OCI-LY7 (cell line): ENCODE measurements around the gene EFCAB5. TPM values are rescaled to one million over a fixed set of nuclear protein-coding genes. Genes with fewer than 3 reads are reported as not detected.

Experiments used
- BruUV-seq: library from RNA; stranded (reverse); fragments of 400-500 nt; replicated peaks from 2 replicates; lab custom pipeline; 2021; lab: Mats Ljungman, UMichigan
- CTCF ChIA-PET: fragments of 300-600 bp; sonication (Branson Sonifier 250); formaldehyde crosslinking; loops from one replicate; lab custom pipeline; 2022; ENCODE audit warnings: antibody characterized with exemption; ENCODE audit not compliant: unreplicated experiment; lab: Charles Lee
- POLR2A ChIA-PET: fragments of 300-600 bp; sonication (Branson Sonifier 250); formaldehyde crosslinking; loops from one replicate; lab custom pipeline; 2022; ENCODE audit warnings: antibody characterized with exemption; lab: Charles Lee
- DNase-seq: peaks from one replicate; pipeline ENCODE4 v3.0.0-alpha.2; 2015; ENCODE audit warnings: low spot score
- H2AFZ ChIP-seq: fragments of 200-600 bp; sonication (generic), shearing (Covaris generic); 2 replicates; pipeline ENCODE4 v1.6.1; 2014; ENCODE audit warnings: mild to moderate bottlenecking, antibody characterized with exemption, low read length, moderate library complexity
- H3K27ac ChIP-seq: fragments of 200-600 bp; sonication (generic); 2 replicates; pipeline ENCODE4 v1.5.1; 2014; ENCODE audit warnings: mixed run types, low read depth, mild to moderate bottlenecking, moderate library complexity, low read length, inconsistent platforms; ENCODE audit not compliant: poor library complexity, severe bottlenecking
- H3K36me3 ChIP-seq: fragments of 200-600 bp; sonication (generic); 2 replicates; pipeline ENCODE4 v1.6.1; 2014; ENCODE audit warnings: mild to moderate bottlenecking, antibody characterized with exemption, low read length, moderate library complexity, mixed read lengths; ENCODE audit not compliant: insufficient read depth
- H3K4me1 ChIP-seq: fragments of 200-600 bp; sonication (generic); 2 replicates; pipeline ENCODE4 v1.5.1; 2014; ENCODE audit warnings: mild to moderate bottlenecking, low read length; ENCODE audit not compliant: insufficient read depth, poor library complexity, severe bottlenecking
- H3K4me2 ChIP-seq: fragments of 200-600 bp; sonication (generic); 2 replicates; pipeline ENCODE4 v1.6.1; 2014; ENCODE audit warnings: mild to moderate bottlenecking, low read length
- H3K4me3 ChIP-seq: fragments of 200-600 bp; sonication (generic); 2 replicates; pipeline ENCODE4 v1.5.1; 2014; ENCODE audit warnings: mild to moderate bottlenecking, low read depth, low read length; ENCODE audit not compliant: poor library complexity, severe bottlenecking
- H3K79me2 ChIP-seq: fragments of 200-600 bp; sonication (generic); 2 replicates; pipeline ENCODE4 v1.6.1; 2016; ENCODE audit warnings: low read depth, mild to moderate bottlenecking, low read length, moderate library complexity, mixed read lengths; ENCODE audit not compliant: insufficient read depth
- H3K9me2 ChIP-seq: fragments of 200-600 bp; sonication (generic); 2 replicates; pipeline ENCODE4 v1.6.1; 2016; ENCODE audit warnings: mild to moderate bottlenecking, low read length, mixed read lengths; ENCODE audit not compliant: insufficient read depth
- H3K9me3 ChIP-seq: fragments of 200-600 bp; sonication (generic); 2 replicates; pipeline ENCODE4 v1.6.1; 2014; ENCODE audit warnings: mild to moderate bottlenecking, mixed run types, low read length, mixed read lengths
- H4K20me1 ChIP-seq: fragments of 200-600 bp; sonication (generic); 2 replicates; pipeline ENCODE4 v1.6.1; 2014; ENCODE audit warnings: mild to moderate bottlenecking, antibody characterized with exemption, low read length, moderate library complexity, mixed read lengths; ENCODE audit not compliant: insufficient read depth
- EZH2phosphoT487 ChIP-seq: fragments of 200-600 bp; sonication (generic); IDR thresholded peaks from 2 replicates; pipeline ENCODE4 v1.6.1; 2018; ENCODE audit warnings: low read depth, borderline replicate concordance, mild to moderate bottlenecking, mixed run types, antibody characterized with exemption, low read length, moderate library complexity, mixed read lengths
- intact Hi-C: fragments of 100-400 bp; cut with micrococcal nuclease; formaldehyde crosslinking; loops from one replicate; pipeline ENCODE4 v1.10.0; 2022; ENCODE audit not compliant: unreplicated experiment
- total RNA-seq, 2 experiments: library from RNA; depleted of rRNA in 1 of 2; stranded (reverse); fragments of >200 nt in 1 of 2; shearing (Covaris generic) in 1 of 2; gene quantifications; 2 replicates each; pipeline ENCODE4 v1.2.3, GENCODE V29; 2014 to 2022
- TF ChIP-seq, protein P1 (sequence below): fragments of 200-600 bp; sonication (generic); conservative IDR thresholded peaks from 2 replicates; pipeline ENCODE4 v1.5.1; 2014; ENCODE audit warnings: mild to moderate bottlenecking, antibody characterized with exemption, low read length, moderate library complexity, mixed read lengths

Gene EFCAB5
- total RNA-seq, 2 experiments from 2014 or later: 1.9 to 2.2 TPM

DNA sequence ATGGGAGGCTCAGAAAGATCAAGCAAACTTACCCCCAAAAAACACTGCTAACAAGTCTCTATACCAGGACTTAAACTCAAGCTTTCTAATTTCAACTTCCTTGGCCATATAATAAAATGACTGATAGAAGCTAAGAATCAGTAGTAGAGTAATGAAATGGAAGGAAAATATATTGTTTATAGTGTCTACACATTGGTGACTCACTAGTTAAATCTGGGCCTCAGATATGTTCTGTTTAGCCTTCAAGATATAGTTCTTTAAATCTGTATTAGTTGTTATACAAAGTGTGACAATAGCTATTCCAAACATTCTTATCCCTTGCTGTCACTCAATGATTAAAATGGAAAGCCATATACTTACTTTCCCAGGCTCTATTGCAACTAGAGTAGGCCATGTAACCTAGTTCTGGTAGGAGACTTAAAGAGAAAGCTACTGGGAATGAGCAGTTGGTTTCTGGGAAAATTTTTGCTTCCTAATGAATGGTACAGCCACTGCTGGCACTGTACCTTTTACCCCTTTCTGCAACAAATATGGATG, 29.7 kb upstream of the EFCAB5 start:
- Histone ChIP-seq H3K9me3 (peaks cover 11% of the 10 kb centered on the region; the same call in 1 of the 2 replicates), H3K79me2 (peaks cover 87% of the 10 kb centered on the region)
- POLR2A ChIA-PET: interaction anchor here (1.1 to 1.6 kb wide), 2 partner anchors 19 to 20 kb away, joined by 3 to 9 read pairs; no protein-coding TSS in a partner anchor

GRCh38 chr17:29914819-29915537, 26.5 kb upstream of the EFCAB5 start:
- Histone ChIP-seq H3K27ac (no peak overlapping the region), H3K4me3 (no peak overlapping the region), H3K9me2 (no peaks in the 10 kb centered on the region), H3K36me3 (peaks cover 27% of the 10 kb centered on the region), H3K4me1 (peaks cover 6% of the 10 kb centered on the region), H3K4me2 (no peak overlapping the region), H3K79me2 (peaks cover 89% of the 10 kb centered on the region), H3K9me3 (no peaks in the 10 kb centered on the region), H2AFZ (no peak overlapping the region), H4K20me1 (peaks cover 12% of the 10 kb centered on the region; the same call in 1 of the 2 replicates)
- no peak for DNase-seq
- intact Hi-C loops: no loop called here
- TF ChIP-seq, protein P1, sequence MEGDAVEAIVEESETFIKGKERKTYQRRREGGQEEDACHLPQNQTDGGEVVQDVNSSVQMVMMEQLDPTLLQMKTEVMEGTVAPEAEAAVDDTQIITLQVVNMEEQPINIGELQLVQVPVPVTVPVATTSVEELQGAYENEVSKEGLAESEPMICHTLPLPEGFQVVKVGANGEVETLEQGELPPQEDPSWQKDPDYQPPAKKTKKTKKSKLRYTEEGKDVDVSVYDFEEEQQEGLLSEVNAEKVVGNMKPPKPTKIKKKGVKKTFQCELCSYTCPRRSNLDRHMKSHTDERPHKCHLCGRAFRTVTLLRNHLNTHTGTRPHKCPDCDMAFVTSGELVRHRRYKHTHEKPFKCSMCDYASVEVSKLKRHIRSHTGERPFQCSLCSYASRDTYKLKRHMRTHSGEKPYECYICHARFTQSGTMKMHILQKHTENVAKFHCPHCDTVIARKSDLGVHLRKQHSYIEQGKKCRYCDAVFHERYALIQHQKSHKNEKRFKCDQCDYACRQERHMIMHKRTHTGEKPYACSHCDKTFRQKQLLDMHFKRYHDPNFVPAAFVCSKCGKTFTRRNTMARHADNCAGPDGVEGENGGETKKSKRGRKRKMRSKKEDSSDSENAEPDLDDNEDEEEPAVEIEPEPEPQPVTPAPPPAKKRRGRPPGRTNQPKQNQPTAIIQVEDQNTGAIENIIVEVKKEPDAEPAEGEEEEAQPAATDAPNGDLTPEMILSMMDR: no peak
- no peak for TF ChIP-seq EZH2phosphoT487
- BruUV-seq: no TSS peak
- POLR2A ChIA-PET: interaction anchor here (0.7 to 1.4 kb wide), 4 partner anchors 13 to 228 kb away, joined by 3 to 4 read pairs (median 3); partner anchors contain the start of gene SSH2
- CTCF ChIA-PET: no interaction called here

More for the DNA sequence above, 29.7 kb upstream of the EFCAB5 start:
- no TSS peak for BruUV-seq
- no peak for TF ChIP-seq EZH2phosphoT487
- TF ChIP-seq, protein P1: no peak
- H3K9me2 ChIP-seq: no peaks in the 10 kb centered on the region
- DNase-seq: no peak
- peaks cover 5% of the 10 kb centered on the region; the same call in 1 of the 2 replicates for H4K20me1 ChIP-seq
- no peak overlapping the region for H3K27ac ChIP-seq
- H3K4me3 ChIP-seq: no peak overlapping the region
- H3K36me3 ChIP-seq: peaks cover 53% of the 10 kb centered on the region
- CTCF ChIA-PET: no interaction called here
- no peak overlapping the region for H2AFZ ChIP-seq
- intact Hi-C loops: no loop called here
- H3K4me2 ChIP-seq: no peak overlapping the region
- peaks cover 6% of the 10 kb centered on the region for H3K4me1 ChIP-seq

- Histone ChIP-seq H3K4me2 (no peak overlapping the region), H3K27ac (no peak overlapping the region), H2AFZ (no peak overlapping the region), H3K4me3 (no peak overlapping the region), H4K20me1 (peaks cover 12% of the 10 kb centered on the region; the same call in 1 of the 2 replicates), H3K9me2 (no peaks in the 10 kb centered on the region), H3K36me3 (peaks cover 30% of the 10 kb centered on the region), H3K4me1 (peaks cover 6% of the 10 kb centered on the region), H3K9me3 (no peaks in the 10 kb centered on the region), H3K79me2 (peaks cover 90% of the 10 kb centered on the region)
- BruUV-seq: no TSS peak
- ChIA-PET CTCF (no interaction called here), POLR2A (interaction anchor here (0.7 kb wide), 1 partner anchor 24 kb away, joined by 3 read pairs; no protein-coding TSS in a partner anchor)
- intact Hi-C loops: no loop called here
- no peak for DNase-seq
- TF ChIP-seq, protein P1: no peak
- no peak for TF ChIP-seq EZH2phosphoT487
Observed at GRCh38 chr17:29918016-29918415, 23.4 kb upstream of the EFCAB5 start.
